Tibial nerve (tissue), 4 donors: ENCODE measurements around the gene TLR6.

Experiments
- CTCF ChIP-seq, 5 experiments: fragments of 200-600 bp in 3 of 5; fragments of 450-650 bp in 2 of 5; sonication (generic) in 3 of 5; IDR thresholded peaks; one replicate each; pipeline ENCODE4 v1.5.1; 2016 to 2019; ENCODE audit warnings: antibody characterized with exemption in 5 of 5, mild to moderate bottlenecking in 3 of 5, moderate library complexity in 2 of 5
- EP300 ChIP-seq, 2 donors: sonication (generic); formaldehyde crosslinking; IDR thresholded peaks; one replicate each; pipeline ENCODE4 v1.6.1; 2017; ENCODE audit warnings: antibody characterized with exemption in 2 of 2, mild to moderate bottlenecking in 1 of 2
- POLR2A ChIP-seq, 2 donors: fragments of 450-650 bp; IDR thresholded peaks; one replicate each; pipeline ENCODE4 v1.6.1; 2017; ENCODE audit warnings: antibody characterized with exemption in 2 of 2, mild to moderate bottlenecking in 2 of 2, moderate library complexity in 2 of 2

DNA sequence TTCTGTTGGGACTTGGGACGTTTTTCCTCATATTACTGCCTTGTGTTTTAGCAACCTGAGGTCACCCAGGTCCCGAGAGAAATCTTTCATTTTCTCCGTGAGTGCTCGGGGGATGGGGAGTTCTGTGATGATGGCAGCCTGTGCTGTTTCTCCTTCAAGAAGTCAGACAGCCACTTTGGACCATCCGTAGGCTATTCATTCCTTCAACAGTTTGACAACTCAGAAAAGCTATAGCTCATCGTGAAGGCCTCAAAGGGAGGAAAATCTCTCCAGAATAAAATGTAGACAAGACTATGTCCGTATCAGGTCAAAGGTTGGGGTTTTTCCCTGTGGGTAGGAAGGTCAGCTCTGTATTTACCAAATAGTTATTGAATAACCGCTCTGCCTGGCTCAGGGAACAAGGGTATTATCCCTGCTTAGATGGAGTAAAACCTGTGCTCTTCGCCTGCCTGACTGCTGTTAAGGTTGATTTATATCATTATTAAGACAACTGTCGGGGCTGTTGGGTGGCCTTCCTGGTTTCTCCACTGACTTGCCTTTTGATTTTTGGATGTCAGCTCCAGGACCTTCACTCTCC, 47.6 kb upstream of the TLR6 start:
- TF ChIP-seq CTCF (IDR thresholded peaks at IDR 0.05) (no peak), POLR2A (IDR thresholded peaks at IDR 0.05) (no peak), EP300 (IDR thresholded peaks at IDR 0.05) (no peak)
